Peyer's patch (tissue), 4 donors: ENCODE measurements around the gene ADGRD1. TPM values are rescaled to one million over a fixed set of nuclear protein-coding genes. Genes with fewer than 3 reads are reported as not detected.

Source experiments
- DNase-seq, 3 donors: peaks; one replicate each; pipeline ENCODE4 v3.0.0-alpha.2; 2017 to 2019
- H3K27ac ChIP-seq, 4 donors: fragments of 200-600 bp; sonication (generic); one replicate each; pipeline ENCODE4 v1.5.1; 2016 to 2019
- H3K27me3 ChIP-seq, 2 donors: fragments of 200-600 bp; sonication (generic); one replicate each; pipeline ENCODE4 v1.5.1; 2019
- H3K36me3 ChIP-seq, 3 donors: fragments of 200-600 bp; sonication (generic); one replicate each; pipeline ENCODE4 v1.5.1; 2016 to 2019
- H3K4me1 ChIP-seq, 4 donors: fragments of 200-600 bp; sonication (generic); one replicate each; pipeline ENCODE4 v1.5.1; 2016 to 2019
- H3K4me3 ChIP-seq, 4 donors: fragments of 200-600 bp; sonication (generic); 1 replicate in 3 of 4; 2 replicates in 1 of 4; pipeline ENCODE4 v1.5.1; 2016 to 2019; ENCODE audit warnings: mild to moderate bottlenecking in 1 of 4
- H3K9me3 ChIP-seq, 4 donors: fragments of 200-600 bp; sonication (generic); one replicate each; pipeline ENCODE4 v1.5.1; 2016 to 2019; ENCODE audit warnings: mild to moderate bottlenecking in 1 of 4
- POLR2A ChIP-seq, 2 donors: fragments of 450-650 bp; IDR thresholded peaks; one replicate each; pipeline ENCODE4 v1.5.1; 2017; ENCODE audit warnings: antibody characterized with exemption in 2 of 2, mild to moderate bottlenecking in 2 of 2, moderate library complexity in 2 of 2
- total RNA-seq, 4 donors: library from RNA; depleted of rRNA; stranded (reverse); fragments of >200 nt; gene quantifications; one replicate each; pipeline ENCODE4 v1.1.0, GENCODE V29; 2016
- TF ChIP-seq, protein P1 (sequence below), 6 experiments: fragments of 450-650 bp in 4 of 6; fragments of 200-600 bp in 2 of 6; sonication (generic) in 1 of 6; IDR thresholded peaks; one replicate each; pipeline ENCODE4 v1.5.1; 2017 to 2019; ENCODE audit warnings: antibody characterized with exemption in 6 of 6, mild to moderate bottlenecking in 3 of 6, moderate library complexity in 1 of 6

The ADGRD1 gene
- total RNA-seq, 4 donors from 2014 or later = 7.0 to 42.9 (median 27.9) TPM

GRCh38 chr12:131085125-131085815 lies 131.6 kb downstream of the ADGRD1 start:
- Histone ChIP-seq H3K4me3 (no peak overlapping the region), H3K4me1 (no peaks in the 10 kb centered on the region), H3K36me3 (no peaks in the 10 kb centered on the region), H3K27me3 (no peaks in the 10 kb centered on the region), H3K27ac (no peak overlapping the region), H3K9me3 (no peaks in the 10 kb centered on the region)
- TF ChIP-seq POLR2A (IDR thresholded peaks at IDR 0.05) = no peak
- TF ChIP-seq, protein P1, sequence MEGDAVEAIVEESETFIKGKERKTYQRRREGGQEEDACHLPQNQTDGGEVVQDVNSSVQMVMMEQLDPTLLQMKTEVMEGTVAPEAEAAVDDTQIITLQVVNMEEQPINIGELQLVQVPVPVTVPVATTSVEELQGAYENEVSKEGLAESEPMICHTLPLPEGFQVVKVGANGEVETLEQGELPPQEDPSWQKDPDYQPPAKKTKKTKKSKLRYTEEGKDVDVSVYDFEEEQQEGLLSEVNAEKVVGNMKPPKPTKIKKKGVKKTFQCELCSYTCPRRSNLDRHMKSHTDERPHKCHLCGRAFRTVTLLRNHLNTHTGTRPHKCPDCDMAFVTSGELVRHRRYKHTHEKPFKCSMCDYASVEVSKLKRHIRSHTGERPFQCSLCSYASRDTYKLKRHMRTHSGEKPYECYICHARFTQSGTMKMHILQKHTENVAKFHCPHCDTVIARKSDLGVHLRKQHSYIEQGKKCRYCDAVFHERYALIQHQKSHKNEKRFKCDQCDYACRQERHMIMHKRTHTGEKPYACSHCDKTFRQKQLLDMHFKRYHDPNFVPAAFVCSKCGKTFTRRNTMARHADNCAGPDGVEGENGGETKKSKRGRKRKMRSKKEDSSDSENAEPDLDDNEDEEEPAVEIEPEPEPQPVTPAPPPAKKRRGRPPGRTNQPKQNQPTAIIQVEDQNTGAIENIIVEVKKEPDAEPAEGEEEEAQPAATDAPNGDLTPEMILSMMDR (IDR thresholded peaks at IDR 0.05) = no peak
- peak in 2 of 3 donors; percentile 24 to 36 for DNase-seq

GRCh38 chr12:131085816-131086591 lies 132.3 kb downstream of the ADGRD1 start:
- Histone ChIP-seq H3K4me3 (no peak overlapping the region), H3K9me3 (no peaks in the 10 kb centered on the region), H3K27ac (no peak overlapping the region), H3K27me3 (no peaks in the 10 kb centered on the region), H3K36me3 (no peaks in the 10 kb centered on the region), H3K4me1 (no peaks in the 10 kb centered on the region)
- TF ChIP-seq POLR2A (IDR thresholded peaks at IDR 0.05) = no peak
- TF ChIP-seq, protein P1 (IDR thresholded peaks at IDR 0.05) = no peak
- peak in 2 of 3 donors; percentile 6 to 41 for DNase-seq

- Histone ChIP-seq H3K9me3 (no peaks in the 10 kb centered on the region), H3K27me3 (no peaks in the 10 kb centered on the region), H3K36me3 (no peaks in the 10 kb centered on the region), H3K27ac (no peak overlapping the region), H3K4me1 (no peaks in the 10 kb centered on the region), H3K4me3 (no peak overlapping the region)
- peak; percentile 12 to 34 (median 27) for DNase-seq
- TF ChIP-seq, protein P1 (IDR thresholded peaks at IDR 0.05) = no peak
- TF ChIP-seq POLR2A (IDR thresholded peaks at IDR 0.05) = no peak
These were observed 133.7 kb downstream of the ADGRD1 start for GRCh38 chr12:131087302-131087818.

- Histone ChIP-seq H3K4me3 (no peak overlapping the region), H3K27me3 (no peaks in the 10 kb centered on the region), H3K9me3 (no peaks in the 10 kb centered on the region), H3K27ac (no peak overlapping the region), H3K36me3 (no peaks in the 10 kb centered on the region), H3K4me1 (no peaks in the 10 kb centered on the region)
- TF ChIP-seq POLR2A (IDR thresholded peaks at IDR 0.05) = no peak
- TF ChIP-seq, protein P1 (IDR thresholded peaks at IDR 0.05) = no peak
- DNase-seq = peak; percentile 6 to 32 (median 32)
These were observed 134.4 kb downstream of the ADGRD1 start for GRCh38 chr12:131087991-131088700.

GRCh38 chr12:131088701-131089530 lies 135.2 kb downstream of the ADGRD1 start:
- Histone ChIP-seq H3K27me3 (no peaks in the 10 kb centered on the region), H3K36me3 (no peaks in the 10 kb centered on the region), H3K4me1 (no peaks in the 10 kb centered on the region), H3K4me3 (no peak overlapping the region), H3K27ac (no peak overlapping the region), H3K9me3 (no peaks in the 10 kb centered on the region)
- peak; percentile 10 to 41 (median 41) for DNase-seq
- TF ChIP-seq, protein P1 (IDR thresholded peaks at IDR 0.05) = no peak
- TF ChIP-seq POLR2A (IDR thresholded peaks at IDR 0.05) = no peak
